ENCODE measurements around the gene WNT11.

Gene WNT11

GRCh38 chr11:76231121-76231738 lies 24.9 kb upstream of the WNT11 start:
- TF ChIP-seq, protein P1, sequence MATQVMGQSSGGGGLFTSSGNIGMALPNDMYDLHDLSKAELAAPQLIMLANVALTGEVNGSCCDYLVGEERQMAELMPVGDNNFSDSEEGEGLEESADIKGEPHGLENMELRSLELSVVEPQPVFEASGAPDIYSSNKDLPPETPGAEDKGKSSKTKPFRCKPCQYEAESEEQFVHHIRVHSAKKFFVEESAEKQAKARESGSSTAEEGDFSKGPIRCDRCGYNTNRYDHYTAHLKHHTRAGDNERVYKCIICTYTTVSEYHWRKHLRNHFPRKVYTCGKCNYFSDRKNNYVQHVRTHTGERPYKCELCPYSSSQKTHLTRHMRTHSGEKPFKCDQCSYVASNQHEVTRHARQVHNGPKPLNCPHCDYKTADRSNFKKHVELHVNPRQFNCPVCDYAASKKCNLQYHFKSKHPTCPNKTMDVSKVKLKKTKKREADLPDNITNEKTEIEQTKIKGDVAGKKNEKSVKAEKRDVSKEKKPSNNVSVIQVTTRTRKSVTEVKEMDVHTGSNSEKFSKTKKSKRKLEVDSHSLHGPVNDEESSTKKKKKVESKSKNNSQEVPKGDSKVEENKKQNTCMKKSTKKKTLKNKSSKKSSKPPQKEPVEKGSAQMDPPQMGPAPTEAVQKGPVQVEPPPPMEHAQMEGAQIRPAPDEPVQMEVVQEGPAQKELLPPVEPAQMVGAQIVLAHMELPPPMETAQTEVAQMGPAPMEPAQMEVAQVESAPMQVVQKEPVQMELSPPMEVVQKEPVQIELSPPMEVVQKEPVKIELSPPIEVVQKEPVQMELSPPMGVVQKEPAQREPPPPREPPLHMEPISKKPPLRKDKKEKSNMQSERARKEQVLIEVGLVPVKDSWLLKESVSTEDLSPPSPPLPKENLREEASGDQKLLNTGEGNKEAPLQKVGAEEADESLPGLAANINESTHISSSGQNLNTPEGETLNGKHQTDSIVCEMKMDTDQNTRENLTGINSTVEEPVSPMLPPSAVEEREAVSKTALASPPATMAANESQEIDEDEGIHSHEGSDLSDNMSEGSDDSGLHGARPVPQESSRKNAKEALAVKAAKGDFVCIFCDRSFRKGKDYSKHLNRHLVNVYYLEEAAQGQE (IDR thresholded peaks at IDR 0.05; ENCODE audit: insufficient read depth in 1 of 2, low read depth in 2 of 2, low read length in 2 of 2): no peak
- TF ChIP-seq TAF1 (IDR thresholded peaks at IDR 0.05; ENCODE audit: borderline replicate concordance, insufficient read depth, low read length) (no peak), SIN3A (IDR thresholded peaks at IDR 0.05; ENCODE audit: borderline replicate concordance, insufficient read depth, low read length) (no peak), POLR2AphosphoS5 (IDR thresholded peaks at IDR 0.05; ENCODE audit: low read depth, low read length) (no peak), FOXP2 (optimal IDR thresholded peaks at IDR 0.05; ENCODE audit: borderline replicate concordance, extremely low read depth, extremely low read length, insufficient read depth) (no peak)

DNA sequence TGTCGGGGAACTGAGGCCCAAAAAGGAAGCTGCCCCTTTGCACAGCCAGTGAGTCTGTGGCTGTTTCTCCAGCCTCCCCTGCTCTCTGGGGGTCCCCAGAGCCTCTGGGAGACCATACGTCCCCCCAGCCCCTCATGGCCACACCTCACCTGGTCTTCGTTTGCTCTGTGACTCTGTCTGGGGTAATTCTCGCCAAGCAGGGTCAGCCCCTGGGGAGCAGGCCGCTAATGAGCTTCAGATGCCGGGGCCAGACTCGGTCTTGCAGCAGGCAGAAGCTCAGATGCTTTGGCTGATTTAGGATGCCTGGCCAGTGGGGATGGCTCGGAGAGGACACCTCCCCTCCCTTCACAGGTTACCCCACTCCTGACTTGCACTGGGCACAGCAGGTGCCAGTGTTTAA lies 24.1 kb upstream of the WNT11 start:
- TF ChIP-seq POLR2AphosphoS5 (IDR thresholded peaks at IDR 0.05; ENCODE audit: low read depth, low read length): no peak
- TF ChIP-seq FOXP2 (optimal IDR thresholded peaks at IDR 0.05; ENCODE audit: borderline replicate concordance, extremely low read depth, extremely low read length, insufficient read depth): no peak
- TF ChIP-seq TAF1 (IDR thresholded peaks at IDR 0.05; ENCODE audit: borderline replicate concordance, insufficient read depth, low read length): no peak
- no peak for TF ChIP-seq SIN3A (IDR thresholded peaks at IDR 0.05; ENCODE audit: borderline replicate concordance, insufficient read depth, low read length)
- TF ChIP-seq, protein P1 (IDR thresholded peaks at IDR 0.05; ENCODE audit: insufficient read depth in 1 of 2, low read depth in 2 of 2, low read length in 2 of 2): no peak

DNA sequence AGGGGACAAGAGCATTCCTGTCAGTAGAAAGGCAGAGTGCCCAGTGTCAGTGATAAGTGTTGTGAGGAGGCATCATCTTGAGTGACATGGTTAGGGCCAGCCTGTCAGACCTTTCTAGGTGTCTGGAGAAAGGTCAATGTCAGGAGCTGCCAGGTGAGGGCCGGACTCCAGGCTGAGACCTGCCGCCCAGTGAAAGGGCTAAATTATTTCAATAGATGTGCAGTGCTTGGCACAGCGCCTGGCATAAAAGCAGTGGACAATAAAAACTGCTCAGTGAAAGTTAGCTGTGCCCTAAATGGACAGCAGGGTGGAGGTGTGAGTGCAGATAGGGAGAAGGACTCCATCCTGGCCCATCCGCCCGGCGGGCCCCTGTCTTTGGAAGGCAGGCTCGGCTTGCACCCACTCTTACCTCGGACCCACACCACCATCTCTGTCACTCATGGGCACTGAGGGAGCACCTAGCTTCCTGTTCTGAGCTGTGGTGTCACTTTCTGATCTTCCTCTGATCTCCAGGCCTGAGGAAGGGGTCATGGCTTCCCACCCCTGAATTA lies 23.5 kb upstream of the WNT11 start:
- TF ChIP-seq SIN3A (IDR thresholded peaks at IDR 0.05; ENCODE audit: borderline replicate concordance, insufficient read depth, low read length) (no peak), TAF1 (IDR thresholded peaks at IDR 0.05; ENCODE audit: borderline replicate concordance, insufficient read depth, low read length) (no peak), POLR2AphosphoS5 (IDR thresholded peaks at IDR 0.05; ENCODE audit: low read depth, low read length) (no peak), FOXP2 (optimal IDR thresholded peaks at IDR 0.05; ENCODE audit: borderline replicate concordance, extremely low read depth, extremely low read length, insufficient read depth) (no peak)
- TF ChIP-seq, protein P1 (IDR thresholded peaks at IDR 0.05; ENCODE audit: insufficient read depth in 1 of 2, low read depth in 2 of 2, low read length in 2 of 2): no peak

GRCh38 chr11:76228875-76229149 lies 22.5 kb upstream of the WNT11 start:
- TF ChIP-seq FOXP2 (optimal IDR thresholded peaks at IDR 0.05; ENCODE audit: borderline replicate concordance, extremely low read depth, extremely low read length, insufficient read depth) (no peak), SIN3A (IDR thresholded peaks at IDR 0.05; ENCODE audit: borderline replicate concordance, insufficient read depth, low read length) (no peak), TAF1 (IDR thresholded peaks at IDR 0.05; ENCODE audit: borderline replicate concordance, insufficient read depth, low read length) (no peak), POLR2AphosphoS5 (IDR thresholded peaks at IDR 0.05; ENCODE audit: low read depth, low read length) (no peak)
- TF ChIP-seq, protein P1 (IDR thresholded peaks at IDR 0.05; ENCODE audit: insufficient read depth in 1 of 2, low read depth in 2 of 2, low read length in 2 of 2): no peak

All from PFSK-1 (cell line).